GM19455 (cell line): ENCODE data around the gene YTHDF1.
"Not testable (repeated sequence)": the region's sequence is repeated elsewhere in the genome, so short reads cannot be mapped to it uniquely, and the experiment has no call there.

Experiments used
- ATAC-seq: cut with Tn5 transposase; IDR thresholded peaks from one replicate; pipeline ENCODE4 v1.9.1; 2021; ENCODE audit not compliant: unreplicated experiment

YTHDF1 gene

DNA sequence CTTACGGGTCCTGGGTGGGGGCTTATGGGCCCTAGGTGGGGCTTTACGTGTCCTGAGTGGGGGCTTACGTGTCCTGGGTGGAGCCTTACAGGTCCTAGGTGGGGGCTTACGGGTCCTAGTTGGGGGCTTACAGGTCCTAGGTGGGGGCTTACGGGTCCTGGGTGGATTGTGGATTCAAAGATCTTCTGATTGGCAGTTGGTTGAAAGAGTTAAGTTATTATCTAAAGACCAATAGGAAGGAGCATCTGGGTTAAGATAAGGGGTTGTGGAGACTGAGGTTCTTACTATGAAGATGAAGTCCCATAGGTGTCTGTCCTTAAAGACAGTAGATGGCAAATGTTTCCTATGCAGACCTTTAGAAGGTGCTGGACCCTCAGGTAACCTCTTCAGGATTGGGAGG, 11.3 kb upstream of the YTHDF1 start:
- ATAC-seq = no peak

- ATAC-seq = no peak
Measured at GRCh38 chr20:63226042-63226943, 10.4 kb upstream of the YTHDF1 start.

DNA sequence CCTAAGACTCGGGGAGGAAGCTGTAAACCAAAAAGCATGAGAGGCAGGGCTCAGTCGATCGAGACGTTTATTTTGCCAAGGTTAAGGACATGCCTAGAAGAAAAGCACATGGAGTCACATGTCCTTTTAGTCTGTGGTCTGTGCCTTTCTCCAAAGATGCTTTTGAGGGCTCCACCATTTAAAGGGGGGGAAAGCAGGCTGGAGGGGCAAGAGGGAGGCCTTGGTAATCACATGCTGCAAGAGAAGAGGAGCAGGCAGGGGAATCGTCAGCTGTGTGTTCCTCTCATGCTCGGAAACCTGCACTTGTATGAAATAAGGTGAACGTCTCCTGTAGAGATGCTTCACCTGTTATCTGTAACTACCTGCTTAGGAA, 9.1 kb upstream of the YTHDF1 start:
- ATAC-seq = no peak

DNA sequence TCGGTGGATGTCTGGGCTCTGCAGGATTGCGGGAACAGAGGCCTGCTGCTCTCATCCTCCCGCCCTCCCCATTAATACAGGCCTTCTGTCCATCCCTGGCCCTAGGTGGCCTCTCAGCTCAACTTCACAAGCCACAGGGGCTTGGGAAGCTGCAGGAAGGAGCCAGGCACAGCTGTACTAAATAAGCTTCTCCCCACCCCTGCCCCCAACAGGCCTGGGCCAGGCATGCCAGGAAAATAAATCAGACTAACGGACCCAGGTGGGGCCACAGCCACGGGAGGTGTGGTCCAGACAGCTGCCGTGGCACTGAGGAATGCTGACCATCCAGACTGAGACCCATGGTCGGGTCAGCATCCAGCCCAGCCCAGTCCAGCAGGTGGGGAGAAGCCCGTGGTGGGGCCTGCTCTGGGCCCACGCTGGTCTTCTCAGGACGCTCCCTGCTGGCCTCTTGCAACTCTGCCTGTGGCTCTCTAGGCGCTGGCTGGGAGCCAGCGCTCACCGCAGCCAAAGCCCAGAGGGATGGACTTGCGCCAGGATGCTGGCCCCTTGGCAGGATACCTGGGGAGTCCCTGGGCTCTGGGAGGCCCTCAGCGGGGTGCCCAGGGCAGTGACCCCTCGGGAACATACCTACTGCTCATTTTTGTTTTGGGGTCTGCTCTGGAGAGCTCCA, 8.6 kb upstream of the YTHDF1 start:
- no peak for ATAC-seq

- ATAC-seq = no peak
Measured at GRCh38 chr20:63223826-63224207, 7.9 kb upstream of the YTHDF1 start.

DNA sequence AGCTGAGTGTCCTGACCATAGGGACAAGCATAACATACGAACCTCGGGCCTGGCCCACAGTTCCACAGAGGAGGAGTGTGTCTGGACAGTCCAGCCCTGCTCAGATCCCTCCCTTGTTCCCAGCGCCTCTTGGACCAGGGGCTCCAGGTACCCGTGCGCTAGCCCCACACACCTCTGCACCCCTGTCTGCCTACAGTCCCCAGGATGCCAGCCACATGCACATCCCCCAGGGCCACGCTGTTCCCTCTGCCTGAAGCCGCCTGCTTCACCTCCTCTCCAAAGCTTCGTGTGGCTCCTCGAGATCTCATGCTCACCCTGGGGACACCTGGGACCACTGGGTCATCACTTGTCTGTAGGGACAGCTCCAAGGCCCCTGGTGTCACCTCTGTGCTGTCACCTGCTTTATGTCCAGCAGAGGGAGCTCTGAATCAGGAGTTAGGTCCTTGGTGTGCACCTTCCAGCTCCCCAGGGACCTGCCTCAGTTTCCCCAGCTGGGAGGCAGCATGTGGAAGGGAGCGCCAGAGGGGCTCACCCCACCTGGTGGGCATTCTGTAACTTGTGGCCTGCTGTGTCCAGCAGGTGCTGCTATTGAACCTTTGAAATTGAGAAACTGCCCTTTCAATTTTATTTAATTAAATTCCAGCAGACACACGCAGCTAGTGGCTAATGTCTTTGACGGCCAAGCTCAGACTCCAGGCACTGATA, 7.3 kb upstream of the YTHDF1 start:
- ATAC-seq = no peak

- ATAC-seq = no peak
Measured at GRCh38 chr20:63222541-63222940, 6.6 kb upstream of the YTHDF1 start.

DNA sequence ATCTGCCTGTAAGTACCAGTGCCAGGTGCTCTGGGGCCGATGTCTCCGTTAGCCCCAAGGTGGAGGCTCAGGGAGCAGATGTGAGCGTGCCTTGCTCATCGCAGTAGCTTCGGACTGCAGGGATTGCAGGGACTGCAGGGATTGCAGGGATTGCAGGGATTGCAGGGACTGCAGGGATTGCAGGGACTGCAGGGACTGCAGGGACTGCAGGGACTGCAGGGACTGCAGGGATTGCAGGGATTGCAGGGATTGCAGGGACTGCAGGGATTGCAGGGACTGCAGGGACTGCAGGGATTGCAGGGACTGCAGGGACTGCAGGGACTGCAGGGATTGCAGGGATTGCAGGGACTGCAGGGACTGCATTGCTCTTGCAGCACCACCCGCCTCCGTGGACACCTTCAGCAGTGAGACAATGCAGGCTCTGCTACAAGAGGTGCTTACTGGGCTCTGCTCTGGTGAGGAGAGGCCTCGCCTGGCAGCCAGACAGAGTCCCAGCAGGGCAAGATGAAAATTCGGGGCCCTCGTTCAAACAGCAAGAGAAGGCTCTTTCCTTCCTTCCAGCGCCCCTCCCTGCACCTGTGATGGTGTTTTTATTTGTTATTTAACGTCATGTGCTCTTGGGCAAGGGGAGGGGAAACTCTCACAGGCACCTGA, 5.6 kb upstream of the YTHDF1 start:
- not testable (repeated sequence) for ATAC-seq

DNA sequence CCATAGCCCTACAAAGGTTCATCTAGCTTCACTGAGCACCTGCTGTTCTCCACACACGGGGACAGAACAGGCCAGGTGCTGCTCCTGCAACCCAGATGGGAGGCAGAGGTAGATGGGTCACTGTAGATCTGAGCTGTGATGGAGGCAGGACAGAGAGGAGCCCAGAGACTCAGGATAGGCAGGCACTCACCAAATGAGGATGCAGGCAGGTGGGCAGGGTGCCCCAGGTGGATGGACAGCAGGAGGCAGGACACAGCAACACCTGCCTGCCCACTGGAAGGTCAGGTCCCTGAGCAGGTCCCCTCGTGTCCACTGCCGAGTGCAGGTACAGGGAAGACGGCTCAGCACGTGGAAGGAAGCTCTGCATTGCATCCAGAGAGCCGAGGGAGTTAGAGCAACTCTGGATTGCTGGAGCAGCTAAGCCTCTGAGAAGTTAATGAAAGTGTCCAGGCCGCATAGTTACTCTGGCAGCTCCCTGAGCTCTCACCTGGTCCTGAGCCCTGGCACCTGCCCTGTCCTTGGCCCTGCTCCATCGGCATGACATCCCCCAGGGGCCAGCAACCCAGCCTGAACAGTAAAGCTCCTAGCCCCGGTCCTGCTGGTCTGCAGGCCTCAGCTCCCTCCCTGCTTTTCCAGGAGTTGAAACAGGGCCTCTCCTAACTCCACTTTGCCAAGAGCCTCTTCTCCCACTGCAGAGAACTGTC, 4.9 kb upstream of the YTHDF1 start:
- no peak for ATAC-seq

GRCh38 chr20:63219866-63220521, 4.1 kb upstream of the YTHDF1 start:
- no peak for ATAC-seq

DNA sequence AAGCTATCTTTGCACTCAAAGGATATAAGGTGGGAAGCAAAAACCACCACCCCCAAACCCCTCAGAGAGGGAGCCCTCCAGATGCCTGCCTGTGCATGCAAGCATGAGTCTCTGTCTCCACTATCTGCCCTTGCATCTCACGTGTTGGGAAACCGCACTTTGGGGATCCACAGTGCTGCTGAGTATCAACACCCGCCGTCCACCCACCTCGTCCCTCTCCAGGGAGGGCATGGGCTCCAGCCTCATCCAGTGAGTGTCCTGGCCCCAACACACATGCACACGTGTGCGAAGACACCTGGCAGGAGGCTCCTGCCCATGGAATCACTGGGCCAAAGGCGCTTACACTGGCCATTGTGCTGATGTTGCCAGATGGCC, 3.5 kb upstream of the YTHDF1 start:
- ATAC-seq = no peak

GRCh38 chr20:63218701-63219446, 2.9 kb upstream of the YTHDF1 start:
- ATAC-seq = no peak

- ATAC-seq = no peak
Measured at GRCh38 chr20:63217706-63218105, 1.8 kb upstream of the YTHDF1 start.

GRCh38 chr20:63216849-63217471, 1.0 kb upstream of the YTHDF1 start:
- no peak for ATAC-seq

DNA sequence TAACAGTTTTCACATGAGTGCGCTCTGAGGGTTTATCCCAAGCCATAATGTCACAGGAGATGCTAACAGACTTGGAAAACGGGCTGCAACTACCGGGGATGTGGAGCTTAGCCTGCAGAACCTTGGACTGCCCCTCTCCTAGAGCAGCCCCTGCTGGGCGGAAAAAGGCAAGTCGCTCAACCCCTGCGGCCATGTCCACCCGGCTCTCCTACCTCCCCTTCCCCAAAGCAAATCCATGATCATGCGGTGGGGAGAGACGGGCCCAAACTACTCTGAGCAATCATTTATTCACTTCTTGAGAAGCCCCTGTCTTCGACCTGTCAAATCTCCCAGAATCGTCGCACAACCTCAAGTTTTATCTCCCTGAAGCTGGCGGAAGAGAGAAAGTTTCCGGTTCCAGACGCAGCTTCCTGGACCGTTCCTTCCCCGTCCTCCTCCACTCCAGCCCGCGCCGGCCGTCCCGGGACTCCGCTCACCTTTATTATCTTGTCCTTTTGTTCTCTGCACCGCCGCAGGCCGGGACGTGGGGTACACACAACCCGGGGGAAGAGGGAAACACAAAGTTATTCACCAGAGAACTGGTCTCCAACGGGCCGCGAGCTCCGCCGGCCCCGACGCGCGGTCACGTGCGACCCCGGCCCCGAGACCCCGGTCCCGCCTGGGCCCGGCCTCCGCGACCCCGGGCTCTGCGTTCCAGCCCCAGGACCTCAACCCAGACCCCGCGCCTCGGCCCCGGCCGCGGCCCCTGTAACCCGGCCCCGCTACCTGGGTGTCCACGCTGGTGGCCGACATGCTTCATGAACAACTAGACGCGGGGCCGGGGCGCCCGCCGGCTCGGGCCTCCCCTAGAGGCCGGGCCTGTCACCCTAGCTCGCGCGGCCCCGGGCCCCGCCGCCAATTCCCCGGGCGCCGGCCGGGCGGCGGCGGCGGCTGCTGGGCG, 560 bp downstream of the YTHDF1 start:
- peak; percentile 14 for ATAC-seq

- ATAC-seq = no peak
Measured at GRCh38 chr20:63214514-63214913, 1.4 kb downstream of the YTHDF1 start.

GRCh38 chr20:63212792-63213191, 3.1 kb downstream of the YTHDF1 start:
- ATAC-seq = no peak

- no peak for ATAC-seq
Measured at GRCh38 chr20:63212393-63212730, 3.6 kb downstream of the YTHDF1 start.
